Stimulated activated naive CD8-positive, alpha-beta T cell treated with anti-CD3 and anti-CD28 coated beads, Interleukin-15, Interleukin-2, amounts not matched to agents 100 ng/mL and 50 ng/mL, for 24 hours (primary cell): ENCODE results near the gene HHIPL1.

Experiments
- H3K27ac Mint-ChIP-seq: one replicate; pipeline ENCODE4 v1.8.0; 2021; ENCODE audit warnings: mild to moderate bottlenecking, mixed read lengths
- H3K27me3 Mint-ChIP-seq: one replicate; pipeline ENCODE4 v1.8.0; 2021; ENCODE audit warnings: mixed read lengths
- H3K36me3 Mint-ChIP-seq: one replicate; pipeline ENCODE4 v1.8.0; 2021; ENCODE audit warnings: low read depth, mixed read lengths
- H3K4me1 Mint-ChIP-seq: one replicate; pipeline ENCODE4 v1.8.0; 2021; ENCODE audit warnings: low read depth, mixed read lengths
- H3K4me3 Mint-ChIP-seq: one replicate; pipeline ENCODE4 v1.8.0; 2021; ENCODE audit warnings: mild to moderate bottlenecking, mixed read lengths
- H3K9me3 Mint-ChIP-seq: one replicate; pipeline ENCODE4 v1.8.0; 2021; ENCODE audit warnings: mixed read lengths

The HHIPL1 gene

DNA sequence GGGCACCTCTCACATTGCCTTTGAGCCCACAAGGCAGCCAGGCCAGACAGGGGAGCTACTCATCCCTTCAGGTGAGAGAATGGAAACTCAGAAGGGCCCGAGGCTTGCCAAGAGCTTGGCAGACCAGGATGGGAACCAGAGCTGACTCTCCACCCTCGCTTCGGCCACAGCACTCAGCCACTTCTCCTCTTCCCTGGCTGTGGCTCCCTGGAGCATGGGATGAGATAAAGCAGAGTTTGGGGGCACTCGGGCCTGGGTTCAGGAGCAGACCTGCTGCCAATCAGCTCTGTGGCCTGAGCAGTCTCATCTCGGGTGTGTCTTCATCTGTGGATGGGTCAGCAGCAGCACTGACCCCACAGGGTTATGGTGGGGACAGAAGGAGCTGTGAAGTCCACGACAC, 20.9 kb upstream of the HHIPL1 start:
- H3K36me3 Mint-ChIP-seq = no peaks in the 10 kb centered on the region
- no peak overlapping the region for H3K4me3 Mint-ChIP-seq
- no peak overlapping the region for H3K27ac Mint-ChIP-seq
- peaks cover 16% of the 10 kb centered on the region for H3K27me3 Mint-ChIP-seq
- no peaks in the 10 kb centered on the region for H3K9me3 Mint-ChIP-seq
- H3K4me1 Mint-ChIP-seq = no peaks in the 10 kb centered on the region

DNA sequence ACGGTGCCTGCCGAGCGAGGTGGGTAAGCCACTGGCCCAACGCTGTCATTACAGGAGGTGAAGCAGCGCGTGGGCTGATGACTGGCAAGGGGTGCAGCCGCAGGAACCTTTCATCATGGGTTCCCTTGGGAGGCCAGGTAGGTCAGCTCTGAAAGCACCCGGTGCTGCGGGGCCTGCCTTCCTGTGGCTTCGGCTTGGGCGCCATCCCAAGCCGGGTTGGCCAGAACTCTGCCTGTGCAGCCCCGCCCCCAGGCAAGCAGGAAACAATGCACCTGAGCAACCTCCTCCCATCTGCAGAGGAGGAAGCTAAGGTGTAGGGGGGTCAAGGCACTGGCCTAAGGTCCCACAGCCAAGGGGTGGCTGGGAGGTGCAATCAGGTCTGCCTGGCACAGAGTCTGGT, 20.0 kb upstream of the HHIPL1 start:
- Mint-ChIP-seq H3K4me1 (no peaks in the 10 kb centered on the region), H3K27ac (no peak overlapping the region), H3K36me3 (no peaks in the 10 kb centered on the region), H3K27me3 (peaks cover 17% of the 10 kb centered on the region), H3K4me3 (no peak overlapping the region), H3K9me3 (no peaks in the 10 kb centered on the region)

DNA sequence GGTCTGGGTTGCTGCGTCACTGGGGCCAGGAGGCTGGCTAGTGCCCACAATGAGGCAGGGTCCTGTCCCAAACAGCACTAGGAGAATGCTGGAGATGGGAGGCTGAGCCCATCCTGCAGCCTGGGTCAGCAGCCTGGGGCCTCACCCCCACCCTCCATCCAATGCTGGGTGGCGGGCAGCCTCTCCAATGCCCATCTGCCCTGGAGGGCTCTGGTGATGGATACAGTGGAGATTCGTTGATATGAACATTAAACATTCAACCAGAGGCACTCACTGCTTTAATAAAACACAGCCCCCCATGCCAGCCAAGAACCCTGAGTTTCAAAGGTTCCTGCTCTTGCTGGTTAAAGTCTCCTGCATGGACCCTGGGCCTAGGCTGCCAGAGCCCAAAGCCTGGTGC, 19.5 kb upstream of the HHIPL1 start:
- no peak overlapping the region for H3K27ac Mint-ChIP-seq
- peaks cover 17% of the 10 kb centered on the region for H3K27me3 Mint-ChIP-seq
- no peaks in the 10 kb centered on the region for H3K4me1 Mint-ChIP-seq
- no peaks in the 10 kb centered on the region for H3K36me3 Mint-ChIP-seq
- H3K9me3 Mint-ChIP-seq = no peaks in the 10 kb centered on the region
- no peak overlapping the region for H3K4me3 Mint-ChIP-seq

DNA sequence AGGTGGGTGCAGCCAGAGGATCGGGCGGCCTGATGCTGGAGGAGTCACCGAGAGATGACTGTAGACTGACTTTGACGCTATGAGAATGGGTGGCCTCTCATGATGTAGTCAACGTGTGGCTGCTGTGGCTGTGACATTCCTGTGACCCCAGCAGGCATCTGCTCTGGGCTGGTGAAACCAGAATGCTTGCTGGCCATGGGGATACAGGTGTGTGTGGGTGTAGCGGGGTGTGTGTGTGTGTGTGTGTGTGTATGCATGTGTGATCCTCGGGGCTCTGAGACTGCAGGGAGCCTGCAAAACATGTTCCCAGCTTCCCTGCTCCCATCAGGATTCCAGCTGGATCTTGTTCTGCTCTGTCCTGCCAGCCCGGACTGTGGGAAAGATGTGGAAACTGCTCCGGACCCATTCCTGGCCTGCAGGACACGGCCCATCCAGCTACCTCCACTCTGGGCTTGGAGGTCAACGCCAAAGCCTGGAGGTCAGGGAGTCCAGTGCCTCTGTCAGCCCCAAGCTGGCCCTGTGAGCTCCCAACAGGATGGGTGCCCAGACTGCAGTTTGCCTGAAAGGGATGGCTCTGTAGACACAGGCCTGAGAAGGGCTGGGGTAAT, 18.8 kb upstream of the HHIPL1 start:
- no peaks in the 10 kb centered on the region for H3K4me1 Mint-ChIP-seq
- H3K36me3 Mint-ChIP-seq = no peaks in the 10 kb centered on the region
- peaks cover 17% of the 10 kb centered on the region for H3K27me3 Mint-ChIP-seq
- H3K9me3 Mint-ChIP-seq = no peaks in the 10 kb centered on the region
- H3K27ac Mint-ChIP-seq = no peak overlapping the region
- H3K4me3 Mint-ChIP-seq = no peak overlapping the region

- no peaks in the 10 kb centered on the region for H3K4me1 Mint-ChIP-seq
- H3K27me3 Mint-ChIP-seq = peaks cover 14% of the 10 kb centered on the region
- no peak overlapping the region for H3K4me3 Mint-ChIP-seq
- no peak overlapping the region for H3K27ac Mint-ChIP-seq
- no peaks in the 10 kb centered on the region for H3K9me3 Mint-ChIP-seq
- no peaks in the 10 kb centered on the region for H3K36me3 Mint-ChIP-seq
Observed at GRCh38 chr14:99627100-99627499, 17.8 kb upstream of the HHIPL1 start.

DNA sequence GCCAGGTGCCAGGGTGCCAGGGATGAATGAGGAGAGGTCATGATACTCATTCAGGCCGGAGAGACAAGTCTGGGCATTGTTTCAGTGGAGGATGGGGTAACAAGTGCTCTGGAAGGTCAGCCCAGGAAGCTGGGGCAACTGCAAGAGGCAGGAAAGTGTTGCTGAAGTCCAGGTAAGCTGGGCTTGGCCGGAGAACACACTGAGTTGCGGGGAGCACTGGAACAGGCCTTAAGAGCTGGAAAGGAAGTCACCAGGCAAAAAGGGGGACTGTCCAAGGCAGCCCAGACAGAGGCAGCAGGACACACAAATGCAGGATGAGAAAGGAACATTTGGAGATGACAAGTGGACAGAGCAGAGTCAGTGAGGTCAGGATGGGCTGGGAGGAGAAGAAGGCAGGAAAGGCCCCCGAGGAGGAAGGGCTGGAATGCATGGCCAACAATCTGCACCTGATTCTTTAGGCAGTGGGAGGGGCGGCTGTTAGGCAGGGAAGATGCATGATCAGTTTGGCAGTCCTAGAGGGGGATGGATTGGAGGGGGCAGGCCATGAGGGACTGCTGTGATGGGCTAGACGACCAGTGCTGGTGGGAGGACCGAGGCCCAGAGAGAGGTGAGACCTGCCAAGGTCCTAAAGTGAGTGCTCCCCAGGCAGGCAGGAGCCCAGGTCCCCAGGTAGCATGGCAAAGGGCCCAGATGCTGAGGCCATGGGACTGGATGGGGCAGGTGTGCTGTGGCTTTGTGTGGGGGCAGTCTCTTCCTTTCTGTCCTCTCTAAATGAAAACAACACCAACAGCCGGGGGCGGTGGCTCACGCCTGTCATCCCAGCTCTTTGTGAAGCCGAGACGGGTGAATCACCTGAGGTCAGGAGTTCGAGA, 17.2 kb upstream of the HHIPL1 start:
- H3K27me3 Mint-ChIP-seq = peaks cover 7% of the 10 kb centered on the region
- H3K4me1 Mint-ChIP-seq = no peaks in the 10 kb centered on the region
- no peak overlapping the region for H3K4me3 Mint-ChIP-seq
- no peak overlapping the region for H3K27ac Mint-ChIP-seq
- H3K9me3 Mint-ChIP-seq = no peaks in the 10 kb centered on the region
- H3K36me3 Mint-ChIP-seq = no peaks in the 10 kb centered on the region

- no peak overlapping the region for H3K27ac Mint-ChIP-seq
- H3K36me3 Mint-ChIP-seq = no peaks in the 10 kb centered on the region
- no peaks in the 10 kb centered on the region for H3K9me3 Mint-ChIP-seq
- no peak overlapping the region for H3K4me3 Mint-ChIP-seq
- no peaks in the 10 kb centered on the region for H3K4me1 Mint-ChIP-seq
- H3K27me3 Mint-ChIP-seq = peaks cover 6% of the 10 kb centered on the region
Observed at GRCh38 chr14:99628887-99629618, 15.9 kb upstream of the HHIPL1 start.

DNA sequence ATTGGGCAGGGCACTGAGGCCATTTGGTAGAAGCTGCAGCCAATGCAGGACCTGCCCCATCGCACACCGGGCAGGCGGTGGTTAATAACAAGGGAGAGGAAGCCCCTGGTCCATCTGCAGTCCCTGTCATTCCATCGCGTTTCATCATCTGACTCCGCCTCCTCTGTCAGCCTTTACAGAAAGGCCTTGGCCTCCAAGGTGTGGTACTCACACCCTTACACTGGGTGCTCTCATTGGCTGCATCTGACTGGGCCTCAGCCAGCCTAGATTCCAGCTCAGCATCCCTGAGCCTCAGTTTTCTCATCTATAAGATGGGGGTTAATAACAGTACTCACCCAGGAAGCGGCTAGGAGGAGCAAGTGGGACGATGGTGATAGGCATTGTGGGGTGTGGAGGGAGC, 14.7 kb upstream of the HHIPL1 start:
- Mint-ChIP-seq H3K36me3 (no peaks in the 10 kb centered on the region), H3K27me3 (peaks cover 3% of the 10 kb centered on the region), H3K4me1 (no peaks in the 10 kb centered on the region), H3K9me3 (no peaks in the 10 kb centered on the region), H3K4me3 (no peak overlapping the region), H3K27ac (no peak overlapping the region)

- peaks cover 3% of the 10 kb centered on the region for H3K27me3 Mint-ChIP-seq
- H3K27ac Mint-ChIP-seq = no peak overlapping the region
- no peaks in the 10 kb centered on the region for H3K9me3 Mint-ChIP-seq
Observed at GRCh38 chr14:99632410-99633035, 12.4 kb upstream of the HHIPL1 start.

DNA sequence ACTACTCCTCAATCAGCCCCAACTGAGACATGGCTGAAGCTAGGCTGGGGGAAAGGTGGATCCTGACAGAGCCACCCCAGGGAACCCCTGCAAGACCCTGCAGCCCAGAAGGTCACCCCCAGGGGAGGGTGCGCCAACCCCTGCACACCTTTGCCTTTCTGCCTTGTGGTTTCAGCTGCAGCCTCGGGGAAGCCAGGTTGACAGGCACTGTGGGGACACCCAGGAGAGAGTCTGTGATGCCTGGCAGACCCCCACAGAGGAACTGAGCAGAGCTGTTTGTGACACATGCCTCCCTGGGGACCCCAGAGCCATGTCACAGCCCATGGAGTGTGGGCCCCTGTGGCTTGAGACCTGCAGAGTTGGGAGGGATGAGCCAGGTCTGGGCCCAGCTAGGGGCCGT, 11.8 kb upstream of the HHIPL1 start:
- H3K4me3 Mint-ChIP-seq = no peak overlapping the region

More at GRCh38 chr14:99632410-99633035, 12.4 kb upstream of the HHIPL1 start:
- Mint-ChIP-seq H3K4me1 (no peaks in the 10 kb centered on the region), H3K4me3 (no peak overlapping the region), H3K36me3 (no peaks in the 10 kb centered on the region)

GRCh38 chr14:99633918-99634317, 11.0 kb upstream of the HHIPL1 start:
- Mint-ChIP-seq H3K27me3 (peaks cover 2% of the 10 kb centered on the region), H3K4me1 (no peaks in the 10 kb centered on the region), H3K27ac (no peak overlapping the region), H3K36me3 (no peaks in the 10 kb centered on the region), H3K4me3 (no peak overlapping the region), H3K9me3 (no peaks in the 10 kb centered on the region)

More for the DNA sequence above, 11.8 kb upstream of the HHIPL1 start:
- H3K36me3 Mint-ChIP-seq = no peaks in the 10 kb centered on the region
- no peak overlapping the region for H3K27ac Mint-ChIP-seq
- H3K4me1 Mint-ChIP-seq = no peaks in the 10 kb centered on the region
- H3K27me3 Mint-ChIP-seq = peaks cover 3% of the 10 kb centered on the region
- no peaks in the 10 kb centered on the region for H3K9me3 Mint-ChIP-seq

DNA sequence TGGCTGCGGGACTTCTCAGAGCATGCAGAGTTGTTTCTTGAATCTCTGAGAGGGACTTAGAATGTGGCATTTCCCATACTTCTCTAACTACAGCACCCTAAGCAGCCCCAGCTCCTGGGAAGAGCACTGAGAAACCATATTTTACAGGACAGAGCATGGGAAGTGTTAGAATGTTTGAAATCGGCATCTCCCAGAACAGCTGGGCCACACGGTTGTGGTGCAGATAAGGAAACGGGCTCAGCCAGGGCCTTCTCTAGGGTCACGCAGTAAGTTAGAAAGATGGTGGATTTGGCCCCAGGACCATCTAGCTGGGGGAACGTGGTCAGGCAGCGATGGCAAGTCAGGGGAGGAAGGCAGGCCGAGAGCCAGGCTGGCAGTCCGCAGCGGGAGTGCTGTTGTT, 10.5 kb upstream of the HHIPL1 start:
- Mint-ChIP-seq H3K27me3 (no peaks in the 10 kb centered on the region), H3K4me3 (no peak overlapping the region), H3K36me3 (no peaks in the 10 kb centered on the region), H3K27ac (no peak overlapping the region), H3K4me1 (no peaks in the 10 kb centered on the region), H3K9me3 (no peaks in the 10 kb centered on the region)

GRCh38 chr14:99635116-99635515, 9.8 kb upstream of the HHIPL1 start:
- Mint-ChIP-seq H3K27me3 (no peaks in the 10 kb centered on the region), H3K36me3 (no peaks in the 10 kb centered on the region), H3K27ac (no peak overlapping the region), H3K9me3 (no peaks in the 10 kb centered on the region), H3K4me1 (no peaks in the 10 kb centered on the region), H3K4me3 (no peak overlapping the region)

DNA sequence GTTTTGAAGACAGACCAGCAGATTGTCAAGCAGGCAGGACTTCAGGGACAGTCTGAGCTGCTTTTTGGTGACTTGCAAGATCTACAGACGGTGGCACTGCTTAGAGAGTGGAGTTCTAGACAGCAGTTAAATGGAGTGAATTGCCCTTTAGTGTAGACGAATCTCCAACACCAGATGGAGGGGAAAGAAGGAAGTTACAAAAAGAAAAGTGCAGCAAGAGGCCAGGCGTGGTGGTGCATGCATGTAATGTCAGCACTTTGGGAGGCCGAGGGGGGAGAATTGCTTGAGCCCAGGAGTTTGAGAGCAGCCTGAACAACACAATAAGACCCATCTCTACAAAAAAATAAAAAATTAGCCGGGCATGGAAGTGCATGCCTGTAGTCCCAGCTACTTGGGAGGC, 8.4 kb upstream of the HHIPL1 start:
- no peaks in the 10 kb centered on the region for H3K9me3 Mint-ChIP-seq
- no peaks in the 10 kb centered on the region for H3K36me3 Mint-ChIP-seq
- peak overlapping the region; percentile 28 for H3K27ac Mint-ChIP-seq
- H3K4me1 Mint-ChIP-seq = no peaks in the 10 kb centered on the region
- no peak overlapping the region for H3K4me3 Mint-ChIP-seq
- no peaks in the 10 kb centered on the region for H3K27me3 Mint-ChIP-seq

DNA sequence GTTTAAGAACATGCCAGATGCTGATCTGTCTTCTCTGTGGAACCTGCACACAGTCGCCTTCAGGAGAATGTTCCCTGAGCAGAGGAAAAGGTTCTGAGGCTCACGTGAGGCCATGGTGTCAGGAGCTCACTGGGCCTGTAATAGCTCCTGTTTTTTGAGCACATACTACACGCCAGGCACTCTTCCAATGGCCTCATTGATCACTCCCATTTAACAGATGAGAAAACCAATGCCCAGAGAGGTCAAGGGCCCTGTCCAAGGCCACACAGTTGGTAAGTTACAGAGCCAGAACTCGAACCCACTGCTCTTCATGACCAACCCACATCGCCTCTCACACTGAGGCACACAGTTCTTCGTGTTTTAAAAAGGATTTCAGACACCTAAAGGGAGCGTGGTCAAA, 7.3 kb upstream of the HHIPL1 start:
- H3K27ac Mint-ChIP-seq = no peak overlapping the region
- H3K9me3 Mint-ChIP-seq = no peaks in the 10 kb centered on the region
- peaks cover 3% of the 10 kb centered on the region for H3K27me3 Mint-ChIP-seq
- no peak overlapping the region for H3K4me3 Mint-ChIP-seq
- no peaks in the 10 kb centered on the region for H3K36me3 Mint-ChIP-seq
- no peaks in the 10 kb centered on the region for H3K4me1 Mint-ChIP-seq
